ENCODE results near the gene PLCB2. TPM values are rescaled to one million over a fixed set of nuclear protein-coding genes. Genes with fewer than 3 reads are reported as not detected.
A peak's percentile ranks its signal among the peaks of the same experiment; 100 is the strongest.

The PLCB2 gene
- total and polyA plus RNA-seq, 9 of the 15 experiments (the other 6 are each of a cell fraction or from before 2014, with no cell fraction given): 0.37 to 12.3 (median 8.0) TPM

DNA sequence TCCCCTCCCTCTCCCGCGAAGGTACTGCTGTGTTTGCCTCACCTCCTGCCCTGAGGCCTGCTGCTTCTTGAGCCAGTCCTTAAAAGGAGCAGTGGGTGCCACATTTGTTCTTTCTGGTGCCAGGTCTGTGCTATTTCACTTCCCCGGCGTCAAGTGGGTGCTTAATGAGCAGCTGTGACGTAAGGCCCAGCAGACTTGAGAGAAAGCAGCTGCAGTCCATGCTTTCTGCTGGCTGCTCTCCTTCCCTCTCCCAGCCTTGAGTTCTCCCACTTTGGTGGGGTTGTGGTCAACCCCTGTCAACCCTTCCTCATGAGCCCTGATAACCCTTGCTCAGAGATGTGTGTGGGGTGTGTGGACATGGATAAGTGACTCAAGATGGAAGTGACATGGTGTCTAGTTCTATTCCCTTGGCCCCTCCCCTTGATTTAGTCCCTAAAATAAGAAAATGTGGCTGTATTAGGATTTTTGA is 22.7 kb upstream of the PLCB2 start (continued):
- peak in 1 of 2 experiments; percentile 78; a peak in 1 of 4 replicates for TF ChIP-seq ZNF639 (CRISPR knock-in tag; conservative IDR thresholded peaks at IDR 0.05 in 1 of 2, IDR thresholded peaks at IDR 0.05 in 1 of 2)
- TF ChIP-seq ZNF23 (CRISPR knock-in tag; IDR thresholded peaks at IDR 0.05): no peak
- TF ChIP-seq, protein P1, sequence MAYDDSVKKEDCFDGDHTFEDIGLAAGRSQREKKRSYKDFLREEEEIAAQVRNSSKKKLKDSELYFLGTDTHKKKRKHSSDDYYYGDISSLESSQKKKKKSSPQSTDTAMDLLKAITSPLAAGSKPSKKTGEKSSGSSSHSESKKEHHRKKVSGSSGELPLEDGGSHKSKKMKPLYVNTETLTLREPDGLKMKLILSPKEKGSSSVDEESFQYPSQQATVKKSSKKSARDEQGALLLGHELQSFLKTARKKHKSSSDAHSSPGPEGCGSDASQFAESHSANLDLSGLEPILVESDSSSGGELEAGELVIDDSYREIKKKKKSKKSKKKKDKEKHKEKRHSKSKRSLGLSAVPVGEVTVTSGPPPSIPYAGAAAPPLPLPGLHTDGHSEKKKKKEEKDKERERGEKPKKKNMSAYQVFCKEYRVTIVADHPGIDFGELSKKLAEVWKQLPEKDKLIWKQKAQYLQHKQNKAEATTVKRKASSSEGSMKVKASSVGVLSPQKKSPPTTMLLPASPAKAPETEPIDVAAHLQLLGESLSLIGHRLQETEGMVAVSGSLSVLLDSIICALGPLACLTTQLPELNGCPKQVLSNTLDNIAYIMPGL (CRISPR knock-in tag; IDR thresholded peaks at IDR 0.05): no peak
- TF ChIP-seq E2F6 (IDR thresholded peaks at IDR 0.05; ENCODE audit: borderline replicate concordance in 1 of 2, extremely low read depth in 1 of 2, insufficient read depth in 1 of 2, insufficient read length in 1 of 2, low read depth in 1 of 2, low read length in 1 of 2, poor library complexity in 1 of 2, severe bottlenecking in 1 of 2): peak; percentile 49 to 81
- no peak for TF ChIP-seq NCOA2 (IDR thresholded peaks at IDR 0.05; ENCODE audit: partially characterized antibody in 2 of 2)
- peak in 1 of 2 experiments; percentile 41; a peak in 1 of 4 replicates for TF ChIP-seq FOXK2 (conservative IDR thresholded peaks at IDR 0.05 in 1 of 2, IDR thresholded peaks at IDR 0.05 in 1 of 2; ENCODE audit: low read depth in 2 of 2)
- no peak for TF ChIP-seq NFXL1 (CRISPR knock-in tag; IDR thresholded peaks at IDR 0.05)
- TF ChIP-seq CHD1 (IDR thresholded peaks at IDR 0.05; ENCODE audit: low read length): no peak
- TF ChIP-seq XRCC5 (IDR thresholded peaks at IDR 0.05; ENCODE audit: low read depth, low read length): no peak
- TF ChIP-seq TEAD4 (IDR thresholded peaks at IDR 0.05; ENCODE audit: low read length): peak; percentile 83
- TF ChIP-seq TEAD4 (CRISPR knock-in tag; IDR thresholded peaks at IDR 0.05; ENCODE audit: borderline replicate concordance): no peak
- TF ChIP-seq USF1 (CRISPR knock-in tag; IDR thresholded peaks at IDR 0.05): no peak
- TF ChIP-seq XRCC4 (IDR thresholded peaks at IDR 0.05; ENCODE audit: extremely low read depth, insufficient read depth, insufficient read length): no peak
- no peak for TF ChIP-seq ZFP30 (CRISPR knock-in tag; IDR thresholded peaks at IDR 0.05; ENCODE audit: borderline replicate concordance)
- no peak for TF ChIP-seq SP2 (IDR thresholded peaks at IDR 0.05; ENCODE audit: extremely low read depth, low read depth, low read length, poor library complexity, severe bottlenecking)
- TF ChIP-seq ZNF133 (CRISPR knock-in tag; IDR thresholded peaks at IDR 0.05): no peak
- TF ChIP-seq CGGBP1 (CRISPR knock-in tag; IDR thresholded peaks at IDR 0.05): no peak
- TF ChIP-seq NKRF (IDR thresholded peaks at IDR 0.05; ENCODE audit: borderline replicate concordance): no peak
